Activated T-helper 9 cell treated with anti-CD3 and anti-CD28 coated beads, Interleukin-2, amount 50 U/mL, for 16 hours (primary cell): ENCODE measurements around the gene FGFR4.
"Not testable (repeated sequence)": the region's sequence is repeated elsewhere in the genome, so short reads cannot be mapped to it uniquely, and the experiment has no call there.

Source experiments
- DNase-seq: peaks from one replicate; pipeline ENCODE4 v3.0.0-alpha.2; 2020; ENCODE audit warnings: low read depth

FGFR4 gene

GRCh38 chr5:177086654-177087397 lies at the start of gene FGFR4:
Gene FGFR4, plus strand, starts transcription at chr5:177086915. Its CDS starts 2,688 bp downstream, at chr5:177089603.
- peak; percentile 57 for DNase-seq

- DNase-seq = no peak
These were observed 49.8 kb upstream of the FGFR4 start for GRCh38 chr5:177036921-177037320.

- no peak for DNase-seq
These were observed 45.8 kb upstream of the FGFR4 start for GRCh38 chr5:177040814-177041420.

- DNase-seq = no peak
These were observed 44.8 kb upstream of the FGFR4 start for GRCh38 chr5:177041936-177042335.

GRCh38 chr5:177043114-177043513 lies 43.6 kb upstream of the FGFR4 start:
- DNase-seq = no peak

GRCh38 chr5:177043958-177044357 lies 42.8 kb upstream of the FGFR4 start:
- DNase-seq = no peak

GRCh38 chr5:177044641-177045040 lies 42.1 kb upstream of the FGFR4 start:
- DNase-seq = no peak

- DNase-seq = no peak
These were observed 41.1 kb upstream of the FGFR4 start for GRCh38 chr5:177045631-177046030.

- DNase-seq = not testable (repeated sequence)
These were observed 38.2 kb upstream of the FGFR4 start for GRCh38 chr5:177048531-177048930.

- no peak for DNase-seq
These were observed 37.4 kb upstream of the FGFR4 start for GRCh38 chr5:177049285-177049684.

- DNase-seq = no peak
These were observed 22.0 kb upstream of the FGFR4 start for GRCh38 chr5:177064500-177065277.

- DNase-seq = no peak
These were observed 21.2 kb upstream of the FGFR4 start for GRCh38 chr5:177065491-177065890.

- no peak for DNase-seq
These were observed 20.5 kb upstream of the FGFR4 start for GRCh38 chr5:177066224-177066623.

GRCh38 chr5:177067503-177067902 lies 19.2 kb upstream of the FGFR4 start:
- DNase-seq = no peak

- DNase-seq = no peak
These were observed 16.1 kb upstream of the FGFR4 start for GRCh38 chr5:177070536-177071191.

GRCh38 chr5:177071666-177072385 lies 14.9 kb upstream of the FGFR4 start:
- no peak for DNase-seq

GRCh38 chr5:177077335-177077734 lies 9.4 kb upstream of the FGFR4 start:
- DNase-seq = no peak

GRCh38 chr5:177079606-177080005 lies 7.1 kb upstream of the FGFR4 start:
- DNase-seq = no peak

- no peak for DNase-seq
These were observed 6.5 kb upstream of the FGFR4 start for GRCh38 chr5:177080265-177080664.

GRCh38 chr5:177081859-177082258 lies 4.9 kb upstream of the FGFR4 start:
- DNase-seq = no peak

GRCh38 chr5:177083357-177083756 lies 3.4 kb upstream of the FGFR4 start:
- DNase-seq = no peak

GRCh38 chr5:177084175-177084574 lies 2.5 kb upstream of the FGFR4 start:
- no peak for DNase-seq
